NCI-H82 treated with DMSO at 0.1 percent for 48 hours (cell line): ENCODE data around the gene GCGR.

Experiments
- DNase-seq: peaks from one replicate; lab custom pipeline; 2025; ENCODE audit not compliant: unreplicated experiment; lab: John Stamatoyannopoulos, UW

Gene GCGR

DNA sequence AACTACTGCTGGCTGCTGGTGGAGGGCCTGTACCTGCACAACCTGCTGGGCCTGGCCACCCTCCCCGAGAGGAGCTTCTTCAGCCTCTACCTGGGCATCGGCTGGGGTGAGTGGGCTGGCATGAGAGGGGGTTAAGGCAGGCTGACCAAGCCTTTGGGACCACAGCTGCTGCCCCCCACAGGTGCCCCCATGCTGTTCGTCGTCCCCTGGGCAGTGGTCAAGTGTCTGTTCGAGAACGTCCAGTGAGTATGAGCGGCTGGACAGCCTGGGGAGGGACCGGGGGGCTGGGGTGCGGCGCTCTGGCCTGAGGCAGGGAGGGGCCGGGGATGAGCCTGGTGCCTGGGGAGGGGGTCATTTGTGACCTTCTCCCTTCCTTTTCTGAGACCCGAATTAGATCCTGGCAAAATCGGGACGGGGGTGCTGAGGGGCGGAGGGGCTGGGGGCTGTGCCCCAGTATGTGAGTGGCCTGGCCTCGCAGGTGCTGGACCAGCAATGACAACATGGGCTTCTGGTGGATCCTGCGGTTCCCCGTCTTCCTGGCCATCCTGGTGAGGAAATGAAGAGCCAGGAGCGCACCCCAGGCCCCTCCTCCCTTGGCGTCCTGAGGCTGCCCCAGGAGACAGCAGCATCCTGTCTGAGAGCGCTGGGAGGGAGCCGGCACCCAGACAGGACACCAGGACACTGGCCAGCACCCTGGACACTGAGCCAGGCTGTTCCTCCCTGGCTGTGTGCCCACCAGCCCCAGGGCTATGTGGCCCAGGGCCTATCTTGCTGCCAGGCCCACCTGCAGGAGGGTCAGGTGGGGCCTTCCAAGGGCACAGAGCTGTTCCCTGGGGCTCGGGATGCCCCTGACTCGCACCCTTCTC, 8.0 kb downstream of the GCGR start:
- DNase-seq: no peak

DNA sequence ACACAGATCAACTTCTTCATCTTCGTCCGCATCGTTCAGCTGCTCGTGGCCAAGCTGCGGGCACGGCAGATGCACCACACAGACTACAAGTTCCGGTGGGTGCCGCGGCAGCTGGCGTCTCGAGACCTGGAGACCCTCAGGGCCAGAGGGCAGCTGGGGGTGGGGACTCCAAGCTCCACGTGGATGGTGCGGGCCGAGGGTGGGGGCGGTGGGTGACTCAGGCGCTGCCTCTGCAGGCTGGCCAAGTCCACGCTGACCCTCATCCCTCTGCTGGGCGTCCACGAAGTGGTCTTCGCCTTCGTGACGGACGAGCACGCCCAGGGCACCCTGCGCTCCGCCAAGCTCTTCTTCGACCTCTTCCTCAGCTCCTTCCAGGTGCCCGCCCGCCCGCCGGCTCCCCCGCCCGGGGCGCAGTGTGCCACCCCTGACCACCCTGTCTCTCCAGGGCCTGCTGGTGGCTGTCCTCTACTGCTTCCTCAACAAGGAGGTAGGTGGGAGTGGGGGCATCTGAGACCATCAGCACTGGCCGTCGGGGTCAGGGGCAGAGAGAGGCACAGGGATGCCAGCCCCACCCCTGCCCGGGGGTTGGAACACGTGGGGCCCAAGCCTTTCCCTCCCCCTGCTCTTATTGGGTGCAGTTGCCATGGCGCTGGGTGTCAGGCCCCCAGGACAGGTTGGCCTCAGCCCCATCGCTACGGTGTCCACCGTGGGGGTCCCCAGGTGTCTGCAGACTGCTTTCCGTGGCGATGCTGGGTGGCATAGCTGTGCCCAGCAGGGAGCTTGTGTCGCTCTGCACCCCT, 8.8 kb downstream of the GCGR start:
- no peak for DNase-seq

DNA sequence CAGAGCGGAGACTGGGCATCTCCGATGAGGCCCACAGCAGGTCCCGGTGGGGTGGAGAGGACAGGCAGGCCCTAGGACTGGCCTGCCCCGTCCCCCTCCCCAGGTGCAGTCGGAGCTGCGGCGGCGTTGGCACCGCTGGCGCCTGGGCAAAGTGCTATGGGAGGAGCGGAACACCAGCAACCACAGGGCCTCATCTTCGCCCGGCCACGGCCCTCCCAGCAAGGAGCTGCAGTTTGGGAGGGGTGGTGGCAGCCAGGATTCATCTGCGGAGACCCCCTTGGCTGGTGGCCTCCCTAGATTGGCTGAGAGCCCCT, 9.4 kb downstream of the GCGR start:
- no peak for DNase-seq

DNA sequence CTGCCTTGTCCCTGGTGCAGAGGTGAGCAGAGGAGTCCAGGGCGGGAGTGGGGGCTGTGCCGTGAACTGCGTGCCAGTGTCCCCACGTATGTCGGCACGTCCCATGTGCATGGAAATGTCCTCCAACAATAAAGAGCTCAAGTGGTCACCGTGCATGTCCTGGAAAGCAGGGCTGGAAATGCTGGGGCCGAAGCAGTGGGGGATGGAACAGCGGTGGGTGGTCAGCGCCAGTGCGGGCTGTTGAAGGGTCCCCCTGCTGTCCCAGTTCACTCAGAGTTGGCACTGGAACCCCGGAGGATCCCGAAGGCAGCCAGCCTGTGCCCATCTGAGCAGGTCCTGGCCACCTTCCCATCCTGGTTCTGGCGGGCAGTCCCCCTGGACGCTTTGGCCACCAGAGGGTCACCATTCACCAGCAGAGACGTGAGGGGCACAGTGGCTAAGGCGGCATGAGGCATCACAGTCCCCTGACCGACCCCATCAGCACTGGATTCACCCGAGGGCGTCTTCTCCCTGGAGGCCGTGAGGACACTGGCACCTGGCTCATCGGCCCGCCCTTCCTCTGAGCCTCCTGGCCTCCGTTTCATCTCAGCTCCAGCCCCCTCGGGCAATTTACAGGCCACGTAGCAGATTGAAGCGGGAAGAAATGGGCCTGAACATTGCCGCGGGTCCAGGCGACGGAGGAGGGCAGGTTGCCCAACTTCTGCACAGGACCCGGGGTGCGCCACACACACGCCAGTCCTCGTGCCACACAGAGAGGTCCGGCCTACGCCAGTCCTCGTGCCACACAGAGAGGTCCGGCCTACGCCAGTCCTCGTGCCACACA, 10.1 kb downstream of the GCGR start:
- no peak for DNase-seq

DNA sequence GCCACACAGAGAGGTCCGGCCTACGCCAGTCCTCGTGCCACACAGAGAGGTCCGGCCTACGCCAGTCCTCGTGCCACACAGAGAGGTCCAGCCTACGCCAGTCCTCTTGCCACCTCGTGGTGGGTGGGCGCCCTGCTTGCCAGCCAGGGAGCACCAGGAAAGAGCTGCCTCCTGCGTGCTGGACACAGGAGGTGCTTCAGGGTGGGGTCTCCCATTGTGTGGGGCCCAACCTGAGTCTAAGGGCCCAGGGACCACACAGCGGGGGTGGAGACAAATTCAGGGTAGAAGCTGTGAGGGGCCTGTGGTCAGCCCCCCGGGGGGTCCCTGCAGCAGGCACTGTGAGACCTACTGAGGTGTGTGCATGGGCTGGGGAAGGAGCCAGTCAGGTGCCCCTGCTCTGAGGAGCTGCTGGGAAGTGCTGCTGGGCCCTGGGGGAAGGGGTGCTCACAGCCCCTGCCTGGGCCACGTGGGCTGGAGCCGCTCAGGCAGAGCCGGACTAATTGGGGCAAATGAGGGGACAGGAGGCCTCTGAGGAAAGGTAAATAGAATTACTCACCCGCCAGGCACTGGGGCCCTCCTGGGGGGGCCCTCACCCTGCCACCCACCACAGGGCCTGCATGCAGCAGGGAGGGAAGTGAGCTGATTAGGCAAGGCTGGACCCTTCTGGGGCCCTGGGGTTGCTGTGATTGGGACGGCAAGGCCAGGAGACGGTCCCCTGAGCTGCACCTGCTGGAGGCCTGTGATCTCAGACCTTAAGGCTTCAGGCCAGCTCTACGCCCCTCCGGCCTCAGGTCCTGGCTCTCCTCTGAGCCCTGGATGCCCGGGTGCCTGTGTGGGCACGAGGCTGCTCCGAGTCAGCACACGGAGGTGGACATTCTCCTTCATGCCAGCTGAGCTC, 11.0 kb downstream of the GCGR start:
- DNase-seq: peak; percentile 22

- no peak for DNase-seq
Measured at GRCh38 chr17:81815646-81815986, 11.7 kb downstream of the GCGR start.

DNA sequence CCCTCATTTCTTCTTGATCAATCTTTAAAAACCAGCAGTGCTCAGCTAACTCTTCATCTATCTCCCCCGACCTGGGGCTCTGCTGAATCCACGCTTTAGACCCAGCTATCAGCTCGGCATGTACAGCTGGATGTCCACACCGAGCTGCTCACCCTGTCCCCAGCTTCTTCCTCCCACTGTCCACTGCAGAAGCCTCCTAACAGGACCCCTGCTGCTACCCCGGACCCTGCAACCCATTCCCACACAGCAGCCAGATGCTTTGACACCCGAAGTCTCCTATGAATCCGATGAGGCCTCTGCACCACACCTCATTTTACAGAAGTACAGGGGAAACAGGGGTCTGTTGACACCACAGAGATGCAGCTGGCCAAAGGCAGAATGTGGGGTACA, 13.8 kb downstream of the GCGR start:
- no peak for DNase-seq

DNA sequence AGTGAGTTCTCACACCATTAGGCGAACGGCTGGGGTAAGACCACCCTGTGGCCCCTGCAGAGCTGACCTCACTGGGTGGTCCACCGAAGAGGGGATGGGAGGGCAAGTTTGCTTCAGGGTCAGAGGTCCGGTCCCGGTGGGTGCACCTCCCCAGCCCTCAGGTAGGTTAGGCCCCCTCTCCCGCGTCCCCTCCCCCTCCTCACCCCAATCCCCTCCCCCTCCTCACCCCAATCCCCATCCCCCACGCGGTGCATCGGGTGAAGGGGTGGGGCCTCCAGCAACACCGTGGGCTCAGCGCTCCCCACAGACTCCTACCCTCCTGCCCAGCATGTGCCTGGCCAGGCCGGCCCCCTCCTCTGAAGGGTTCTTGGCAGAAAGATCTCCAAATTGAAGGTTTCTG, 15.8 kb downstream of the GCGR start:
- no peak for DNase-seq

GRCh38 chr17:81821147-81821546, 17.2 kb downstream of the GCGR start:
- no peak for DNase-seq

DNA sequence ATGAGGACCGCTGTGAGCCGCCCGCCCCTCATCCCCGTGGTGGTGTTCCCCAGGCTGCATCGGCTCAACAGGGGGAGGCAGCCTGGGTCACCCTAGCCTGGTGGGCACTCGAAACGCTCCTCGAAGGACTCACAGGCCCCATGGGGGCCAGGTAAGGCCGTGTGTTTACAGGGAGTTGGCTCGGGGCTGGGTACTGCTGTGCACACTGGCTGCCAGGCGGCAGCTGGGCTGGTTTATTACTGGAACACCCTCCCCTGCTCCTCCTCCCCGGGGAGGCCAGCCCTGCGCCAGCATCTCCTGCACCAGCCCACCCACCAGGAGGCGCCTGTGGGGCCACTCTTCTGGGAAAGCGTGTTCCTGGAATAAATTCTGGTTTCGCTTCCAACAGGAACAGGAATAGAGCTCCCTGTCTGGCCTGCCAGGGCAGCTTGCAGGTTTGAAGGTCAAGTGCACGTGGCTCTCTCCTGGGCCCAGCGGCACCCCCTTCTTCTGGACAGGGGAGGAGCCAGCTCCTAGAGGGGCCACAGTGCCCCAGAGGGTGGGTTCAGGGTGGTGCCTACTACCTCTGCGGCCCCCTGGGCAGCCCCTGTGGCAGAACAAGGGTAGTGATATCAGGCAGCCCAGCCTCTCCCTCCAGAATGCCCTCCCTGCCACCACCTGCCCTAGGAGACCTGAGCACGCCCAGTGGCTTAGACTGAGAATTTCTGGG, 17.8 kb downstream of the GCGR start:
- DNase-seq: peak; percentile 36

DNA sequence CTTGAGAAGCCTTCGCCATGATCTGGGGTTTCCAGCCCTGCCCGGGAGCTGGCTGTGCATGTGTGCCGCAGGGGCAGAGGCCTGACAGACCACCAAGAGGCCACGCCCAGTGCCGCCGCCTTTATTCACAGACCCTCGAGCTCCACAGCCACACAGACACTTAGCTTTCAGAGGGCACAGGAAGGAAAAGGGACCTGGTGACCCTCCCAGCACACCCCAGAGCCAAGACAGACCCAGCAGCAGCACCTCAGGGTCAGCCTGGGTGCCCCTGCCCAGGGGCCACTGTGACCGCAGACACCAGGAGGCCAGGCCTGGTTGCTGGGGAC, 18.3 kb downstream of the GCGR start:
- no peak for DNase-seq

GRCh38 chr17:81822996-81823819, 19.3 kb downstream of the GCGR start:
- no peak for DNase-seq

DNA sequence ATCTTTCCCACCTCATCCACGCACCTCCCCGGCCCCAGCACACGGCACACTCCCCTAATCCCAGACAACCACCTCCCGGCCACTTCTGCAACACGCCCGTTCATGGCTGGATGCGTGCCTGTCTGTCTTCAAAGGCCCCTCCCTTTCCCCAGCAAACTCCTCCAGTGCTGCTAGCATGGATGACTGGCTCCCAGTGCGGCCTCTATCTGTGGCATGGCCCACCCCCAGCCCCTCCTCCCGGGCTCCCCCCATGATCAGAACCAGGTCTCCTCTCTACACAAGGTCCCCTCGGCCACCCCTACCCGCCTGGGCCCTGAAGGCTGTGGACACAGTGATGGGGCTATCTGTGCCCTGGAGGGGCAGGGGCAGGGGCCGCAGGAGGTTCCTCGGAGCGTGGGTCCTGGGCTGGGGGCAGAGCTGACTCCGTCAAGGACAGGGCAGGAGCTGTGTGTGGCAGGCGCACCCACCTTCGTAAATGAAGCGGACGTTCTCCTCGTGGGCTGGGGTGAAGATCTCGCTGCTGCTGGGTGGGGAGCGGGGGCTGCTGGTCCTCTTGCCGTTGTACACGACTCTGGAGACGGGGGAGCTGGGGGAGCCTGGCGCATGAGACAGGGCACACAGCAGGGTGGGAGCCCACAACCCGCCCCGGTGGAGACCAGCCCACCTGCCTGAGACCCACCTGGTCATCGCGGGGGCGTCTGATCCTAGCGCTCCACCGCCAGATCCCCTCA, 20.0 kb downstream of the GCGR start:
- no peak for DNase-seq

- no peak for DNase-seq
Measured at GRCh38 chr17:81824595-81824994, 20.6 kb downstream of the GCGR start.

GRCh38 chr17:81825841-81826466, 22.0 kb downstream of the GCGR start:
- no peak for DNase-seq

DNA sequence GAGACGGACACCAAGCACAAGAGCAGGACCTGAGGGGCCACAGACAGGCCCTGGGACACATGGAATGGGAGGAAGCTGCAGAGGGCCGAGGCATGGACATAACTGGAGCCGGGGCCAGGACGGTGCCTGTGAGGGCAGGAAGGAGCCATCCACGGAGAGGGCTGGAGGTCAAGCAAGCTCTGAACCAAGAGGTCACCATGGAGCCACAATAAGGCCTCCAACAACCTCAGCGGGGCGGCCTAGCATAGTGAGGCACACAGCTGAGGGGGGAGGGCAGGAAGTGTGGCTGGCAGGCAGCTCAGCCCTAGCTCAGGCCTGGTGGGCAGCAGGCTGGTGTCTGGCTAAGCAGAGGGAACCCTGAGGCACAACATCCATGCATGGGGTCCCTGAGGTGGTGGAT, 24.7 kb downstream of the GCGR start:
- no peak for DNase-seq

- DNase-seq: no peak
Measured at GRCh38 chr17:81829858-81830257, 25.9 kb downstream of the GCGR start.

DNA sequence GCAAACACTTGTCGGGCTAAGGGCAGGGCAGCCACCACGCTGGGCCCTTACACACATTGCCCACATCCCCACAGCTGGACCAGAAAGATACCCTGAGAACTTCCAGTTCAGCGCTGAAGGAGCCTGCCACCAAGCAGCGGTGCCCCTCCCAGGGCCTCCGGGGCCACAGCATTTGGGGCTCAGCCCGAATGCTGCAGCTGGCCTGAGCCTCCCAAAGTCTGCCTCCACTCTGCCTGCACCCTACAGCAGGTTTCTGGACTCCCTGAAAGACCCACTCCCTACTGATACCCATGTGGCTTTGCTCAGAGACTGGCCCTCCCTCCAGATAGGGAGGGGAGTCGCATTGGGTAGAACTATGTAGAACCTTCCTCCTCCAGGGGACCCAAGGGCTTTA, 27.6 kb downstream of the GCGR start:
- DNase-seq: no peak
